Measurements from ENCODE around the gene ZNF267.

Gene ZNF267

GRCh38 chr16:31873556-31874365, at the start of gene ZNF267 (continued):
- TF ChIP-seq ZNF624 (tag by site-specific recombination; IDR thresholded peaks at IDR 0.05) (no peak), ZNF266 (tag by site-specific recombination; IDR thresholded peaks at IDR 0.05; ENCODE audit: low read depth) (no peak), ZNF146 (tag by site-specific recombination; IDR thresholded peaks at IDR 0.05) (no peak), ZNF354C (tag by site-specific recombination; IDR thresholded peaks at IDR 0.05; ENCODE audit: borderline replicate concordance, low read depth) (no peak), ZNF704 (tag by site-specific recombination; IDR thresholded peaks at IDR 0.05) (no peak), ZNF148 (tag by site-specific recombination; IDR thresholded peaks at IDR 0.05; ENCODE audit: borderline replicate concordance) (no peak), ZNF211 (tag by site-specific recombination; IDR thresholded peaks at IDR 0.05; ENCODE audit: low read depth) (no peak), ZNF513 (tag by site-specific recombination; IDR thresholded peaks at IDR 0.05) (no peak), ZNF404 (tag by site-specific recombination; IDR thresholded peaks at IDR 0.05) (no peak), MYNN (tag by site-specific recombination; IDR thresholded peaks at IDR 0.05; ENCODE audit: borderline replicate concordance) (no peak), KLF10 (tag by site-specific recombination; IDR thresholded peaks at IDR 0.05) (no peak), ZNF18 (tag by site-specific recombination; IDR thresholded peaks at IDR 0.05) (no peak), PBX3 (CRISPR knock-in tag; IDR thresholded peaks at IDR 0.05) (peak; percentile 28; the same call in 1 of the 2 replicates), PRDM4 (tag by site-specific recombination; IDR thresholded peaks at IDR 0.05) (no peak), ZBTB20 (tag by site-specific recombination; IDR thresholded peaks at IDR 0.05) (peak; percentile 81), ZNF398 (tag by site-specific recombination; IDR thresholded peaks at IDR 0.05) (peak; percentile 21; the same call in 1 of the 2 replicates), ATF2 (tag by site-specific recombination; IDR thresholded peaks at IDR 0.05; ENCODE audit: low read depth) (no peak), GLIS2 (tag by site-specific recombination; IDR thresholded peaks at IDR 0.05) (peak; percentile 42), ZNF426 (tag by site-specific recombination; IDR thresholded peaks at IDR 0.05) (no peak), ZNF19 (tag by site-specific recombination; IDR thresholded peaks at IDR 0.05; ENCODE audit: low read depth) (no peak), AEBP2 (tag by site-specific recombination; IDR thresholded peaks at IDR 0.05; ENCODE audit: borderline replicate concordance) (no peak), SP3 (tag by site-specific recombination; IDR thresholded peaks at IDR 0.05) (peak; percentile 67)
